NCI-H748 (cell line): ENCODE results near the gene ROR2.
"Not testable (repeated sequence)": the region's sequence is repeated elsewhere in the genome, so short reads cannot be mapped to it uniquely, and the experiment has no call there.

Experiments
- DNase-seq: peaks from one replicate; lab custom pipeline; 2025; ENCODE audit not compliant: unreplicated experiment; lab: John Stamatoyannopoulos, UW

ROR2 gene

DNA sequence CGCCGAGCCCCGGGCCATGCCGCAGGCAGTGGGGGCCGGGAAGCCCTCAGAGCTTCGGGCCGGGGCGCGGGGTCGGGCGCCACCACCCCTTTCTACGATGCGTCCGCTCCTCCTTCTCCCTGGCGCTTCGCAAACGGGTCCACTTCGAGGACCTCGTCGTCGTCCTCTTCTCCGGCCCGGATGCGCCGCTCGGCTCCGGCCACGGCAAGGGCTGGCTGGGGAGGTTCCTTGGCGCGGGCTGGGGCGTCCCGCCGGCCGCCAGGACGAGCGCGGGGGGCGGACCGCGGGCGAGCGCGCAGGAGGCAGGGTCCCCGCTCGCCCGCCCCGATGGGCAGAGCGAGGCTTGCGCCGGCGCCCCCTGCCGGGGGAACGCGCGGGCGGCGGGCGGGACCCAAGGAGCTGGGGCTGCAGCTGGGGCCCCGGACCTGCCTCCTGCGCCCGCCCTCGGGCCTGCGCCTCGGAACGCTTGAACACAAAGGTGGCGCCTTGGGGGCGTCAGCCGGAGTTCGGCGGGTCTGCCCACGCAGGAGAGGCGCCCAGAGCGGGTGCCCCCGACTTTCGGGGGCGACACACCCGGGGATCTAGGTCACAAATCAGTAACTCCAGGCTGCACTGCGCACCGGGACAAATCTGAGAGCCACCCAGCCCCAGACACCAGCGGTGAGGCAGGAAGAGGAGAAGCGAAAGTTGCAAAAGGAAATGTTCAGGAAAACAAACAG, at the start of gene ROR2:
ROR2 (minus strand) TSS at position 283 of the 719 bp plus-strand sequence.
- DNase-seq: peak; percentile 83

DNA sequence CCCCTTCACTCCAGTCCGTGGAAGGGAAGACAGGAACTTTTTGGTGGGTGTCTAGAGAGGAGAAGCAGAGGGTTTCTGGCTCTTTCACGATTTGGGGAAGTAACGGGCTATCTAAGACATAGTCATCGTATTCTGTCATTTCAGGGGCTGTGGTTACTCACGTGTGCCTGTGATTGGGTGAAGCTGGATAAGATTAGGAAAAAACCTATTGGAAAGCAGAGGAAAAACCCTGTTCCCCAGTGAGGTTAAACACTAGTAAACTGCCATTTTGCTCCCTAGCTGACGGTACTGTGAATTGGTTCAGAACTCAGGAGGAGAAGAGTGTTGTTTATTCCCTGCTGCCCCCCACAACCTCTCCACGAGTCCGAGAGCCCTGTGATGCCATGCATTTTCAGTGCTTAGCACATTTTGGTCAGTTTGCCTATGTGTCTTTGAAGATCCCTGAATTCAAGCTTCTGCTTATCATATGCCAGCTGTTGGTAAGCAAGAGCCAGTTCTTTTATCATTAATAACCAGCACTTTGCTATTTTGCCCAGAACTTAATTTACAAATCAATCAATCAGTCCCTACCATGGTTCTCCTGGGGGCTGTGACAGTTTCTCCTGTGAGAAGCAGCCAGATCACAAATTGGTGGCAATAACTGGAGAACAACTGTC, 45.1 kb upstream of the ROR2 start:
- DNase-seq: no peak

DNA sequence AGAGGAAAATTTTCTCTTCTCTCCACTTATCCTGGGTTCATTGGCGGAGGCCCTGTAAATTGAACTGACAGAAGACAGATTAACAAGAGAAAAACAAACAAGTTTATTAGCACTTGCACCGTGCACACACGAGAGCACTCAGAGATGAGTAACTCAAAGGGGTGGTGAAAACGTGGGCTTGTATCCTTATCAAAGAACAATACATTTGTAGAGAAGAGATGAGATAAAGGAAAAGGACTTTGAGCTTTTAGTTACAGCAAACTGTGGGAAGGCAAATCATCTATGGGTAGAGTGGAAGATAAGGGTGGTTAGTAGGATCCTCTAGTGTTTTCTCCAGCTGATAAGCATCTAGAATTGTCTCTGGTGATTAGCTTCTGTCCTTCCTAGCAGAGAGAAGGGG, 44.4 kb upstream of the ROR2 start:
- DNase-seq: no peak

DNA sequence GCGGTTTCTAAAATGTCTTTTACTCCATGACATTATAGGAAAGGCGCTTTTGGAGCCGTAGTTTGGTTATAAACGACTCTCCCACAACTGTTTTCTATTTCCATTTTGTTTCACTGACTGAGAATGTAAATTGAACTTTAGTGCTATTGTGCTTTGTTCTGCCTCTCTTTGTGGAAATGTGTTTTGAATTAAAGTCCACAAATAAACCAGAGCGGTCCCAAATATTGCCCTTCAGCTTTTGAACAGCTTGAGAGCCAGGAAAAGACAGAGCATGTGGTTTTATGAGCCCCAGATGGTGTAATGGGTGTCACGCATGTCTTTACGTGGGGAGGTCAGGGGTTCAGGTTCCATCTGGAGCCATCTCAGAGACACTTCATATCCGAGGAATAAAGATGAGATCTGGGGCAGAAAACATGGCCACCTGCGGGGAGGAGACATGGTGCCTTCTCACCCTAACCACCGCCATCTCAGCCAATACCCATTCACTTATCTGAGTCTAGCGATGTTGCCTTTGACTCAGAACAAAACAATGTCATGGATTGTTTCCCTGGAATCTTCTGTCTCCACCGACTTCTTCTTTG, 42.5 kb upstream of the ROR2 start:
- DNase-seq: no peak

DNA sequence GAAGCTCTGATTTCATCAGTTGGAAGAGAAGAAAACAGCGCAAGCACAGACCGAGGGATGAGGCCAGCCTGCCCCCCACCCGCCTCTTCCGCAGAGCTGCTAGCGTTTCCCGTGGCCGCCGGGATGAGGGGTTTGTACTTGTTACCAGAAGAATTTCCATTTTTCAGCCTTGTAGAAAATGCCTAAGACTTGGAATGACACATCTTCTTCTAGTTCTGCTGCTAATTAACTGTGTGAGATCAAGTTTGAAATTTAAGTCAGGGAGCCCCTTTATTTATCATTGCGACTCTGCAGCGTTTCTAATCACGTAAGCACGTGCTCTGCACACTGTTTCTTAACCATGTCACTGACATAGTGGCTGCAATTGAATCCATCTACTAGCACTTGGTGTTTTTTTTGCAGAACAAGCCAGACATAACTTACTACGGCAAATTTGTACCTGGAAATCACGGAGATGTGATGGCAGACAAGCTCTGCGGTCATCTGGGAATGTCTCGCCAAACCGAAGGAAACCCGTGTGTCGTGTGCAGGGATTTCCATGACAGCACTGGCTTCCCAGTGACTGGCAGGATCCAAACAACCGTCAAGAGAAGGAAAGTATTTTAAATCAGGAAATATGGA, 41.8 kb upstream of the ROR2 start:
- DNase-seq: no peak

DNA sequence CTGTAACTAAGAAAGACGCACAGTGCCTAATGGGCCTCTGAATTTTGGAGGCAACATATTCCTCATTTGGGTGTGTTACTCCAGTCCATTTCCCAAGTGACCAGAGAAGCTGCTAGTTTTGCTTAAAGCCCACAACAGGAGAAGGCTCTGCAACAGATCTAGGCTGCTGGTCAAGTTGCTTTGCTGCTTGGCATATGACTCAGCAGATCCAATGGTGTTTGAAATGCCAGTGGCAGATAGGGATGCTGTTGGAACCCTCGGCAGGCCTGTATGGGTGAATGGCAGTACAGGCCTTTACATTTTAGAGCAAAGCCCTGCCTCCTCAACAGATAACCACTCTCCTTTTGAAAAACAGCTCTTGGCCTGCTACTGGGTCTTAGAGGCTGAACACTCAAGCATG, 36.2 kb upstream of the ROR2 start:
- DNase-seq: no peak

DNA sequence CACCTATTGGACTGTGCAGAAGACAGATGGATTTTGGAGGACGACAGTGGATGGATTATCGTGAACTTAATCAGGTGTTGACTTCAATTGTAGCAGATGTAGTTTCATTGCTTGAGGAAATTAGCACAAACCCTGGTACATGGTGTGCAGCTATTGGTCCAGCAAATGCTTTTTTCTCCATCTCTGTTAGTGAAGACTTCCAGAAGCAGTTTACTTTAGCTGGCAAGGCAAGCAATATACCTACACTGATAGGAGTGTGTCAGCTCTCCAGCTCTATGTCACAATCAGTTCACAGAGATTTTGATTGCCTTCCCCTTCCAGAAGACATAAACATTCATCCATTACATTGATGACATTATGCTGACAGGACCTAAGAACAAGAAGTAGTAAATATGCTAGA, 35.7 kb upstream of the ROR2 start:
- DNase-seq: no peak

DNA sequence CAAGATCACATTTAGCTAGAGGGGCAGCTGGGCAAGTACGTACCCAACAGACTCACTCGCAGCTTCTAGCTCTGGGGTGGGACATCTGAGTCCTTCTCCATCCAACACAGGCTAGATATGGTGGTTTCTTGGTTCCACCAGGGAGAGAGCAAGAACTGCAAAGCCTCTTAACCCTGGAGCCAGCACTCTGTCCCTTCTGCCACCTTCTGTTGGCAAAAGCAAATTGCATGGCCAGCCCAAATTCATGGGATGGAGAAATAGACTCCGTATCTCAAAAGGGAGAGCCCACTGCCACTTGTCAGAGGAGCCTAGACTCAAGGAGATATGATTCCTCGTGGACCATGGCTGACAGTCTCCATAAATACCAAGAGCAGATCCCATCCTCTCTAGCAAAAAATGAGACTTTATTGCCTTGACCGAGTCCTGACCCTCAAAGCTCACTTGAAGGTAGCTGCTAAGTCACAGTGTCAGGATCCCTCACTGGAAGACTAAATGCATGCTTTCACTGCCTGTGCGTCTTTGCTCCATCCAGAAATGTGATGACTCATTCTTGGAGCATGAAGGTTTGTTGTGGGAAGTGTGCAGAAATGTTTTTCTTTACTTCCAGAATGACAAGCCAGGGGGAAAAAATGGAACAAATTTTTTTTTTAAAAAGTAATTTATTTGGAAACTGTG, 28.8 kb upstream of the ROR2 start:
- DNase-seq: peak; percentile 50

DNA sequence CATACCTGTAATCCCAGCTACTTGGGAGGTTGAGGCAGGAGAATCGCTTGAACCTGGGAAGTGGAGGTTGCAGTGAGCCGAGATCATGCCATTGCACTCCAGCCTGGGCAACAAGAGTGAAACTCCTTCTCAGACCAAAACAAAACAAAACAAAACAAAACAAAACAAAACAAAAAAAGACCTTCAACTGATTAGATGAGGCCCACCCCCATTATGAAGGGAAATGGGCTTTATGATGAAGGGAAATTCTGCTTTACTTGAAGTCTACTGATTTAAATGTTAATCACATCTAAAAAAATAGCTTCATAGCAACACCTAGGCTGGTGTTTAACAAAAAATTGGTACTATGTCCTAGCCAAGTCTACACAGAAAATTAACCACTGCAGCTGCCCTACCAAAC, 25.2 kb upstream of the ROR2 start:
- DNase-seq: not testable (repeated sequence)

DNA sequence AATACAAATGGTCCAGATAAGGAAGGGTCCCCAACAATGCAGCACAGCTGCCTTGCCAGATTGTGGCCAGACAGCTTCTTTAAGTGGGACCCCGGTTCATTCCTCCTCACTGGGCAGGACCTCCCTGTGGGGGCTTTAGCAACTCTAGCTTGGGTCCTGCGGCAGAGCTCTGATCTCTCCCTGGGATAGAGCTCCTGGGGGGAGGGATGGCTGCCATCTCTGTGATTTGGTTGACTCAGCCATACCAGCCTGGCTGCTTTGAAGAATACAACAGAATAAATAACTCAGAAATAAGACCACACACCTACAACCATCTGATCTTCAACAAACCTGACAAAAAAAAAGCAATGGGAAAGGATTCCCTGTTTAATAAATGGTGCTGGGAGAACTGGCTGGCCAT, 22.7 kb upstream of the ROR2 start:
- DNase-seq: no peak

DNA sequence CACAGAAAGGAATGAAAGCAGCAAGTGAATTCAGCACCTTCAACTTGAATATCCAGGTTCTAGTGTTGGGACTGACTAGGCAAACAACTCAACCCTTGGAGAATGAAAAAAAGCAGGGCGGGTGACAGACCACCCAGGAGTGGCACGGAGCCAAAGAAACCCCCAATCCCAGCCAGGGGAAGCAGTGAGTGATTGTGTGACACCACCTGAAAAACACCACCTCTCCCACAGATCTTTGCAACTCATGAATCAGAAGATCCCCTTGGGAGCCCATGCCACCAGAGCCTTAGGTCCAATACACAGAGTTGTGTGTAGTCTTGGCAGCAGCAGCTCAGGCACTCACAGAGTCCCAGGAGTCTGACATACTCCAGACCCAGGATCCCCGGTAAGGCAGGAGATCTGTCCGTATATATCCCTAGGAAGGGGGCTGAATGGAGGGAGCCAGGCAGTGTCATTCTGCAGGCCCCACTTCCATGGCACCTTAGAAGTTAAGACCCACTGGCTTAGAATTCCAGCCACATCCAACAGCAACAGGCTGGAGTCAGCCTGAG, 22.1 kb upstream of the ROR2 start:
- no peak for DNase-seq

DNA sequence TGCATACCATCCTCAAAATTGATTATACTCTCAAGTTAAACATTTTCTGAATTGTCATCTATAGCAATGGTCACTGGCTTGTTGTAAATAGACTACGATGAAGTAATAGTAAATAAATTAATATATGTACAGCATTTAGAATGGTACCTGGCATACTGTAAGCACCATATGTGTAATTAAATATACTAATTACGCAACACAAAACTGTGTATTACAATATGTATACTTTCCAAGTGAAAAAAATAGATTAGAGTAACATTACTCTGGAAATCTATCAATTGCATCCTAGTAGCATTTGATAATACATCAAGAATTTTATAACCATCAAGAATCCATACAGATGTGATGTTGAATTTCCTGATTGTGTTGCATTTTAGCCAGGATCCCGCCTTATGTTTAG, 17.2 kb upstream of the ROR2 start:
- DNase-seq: no peak

DNA sequence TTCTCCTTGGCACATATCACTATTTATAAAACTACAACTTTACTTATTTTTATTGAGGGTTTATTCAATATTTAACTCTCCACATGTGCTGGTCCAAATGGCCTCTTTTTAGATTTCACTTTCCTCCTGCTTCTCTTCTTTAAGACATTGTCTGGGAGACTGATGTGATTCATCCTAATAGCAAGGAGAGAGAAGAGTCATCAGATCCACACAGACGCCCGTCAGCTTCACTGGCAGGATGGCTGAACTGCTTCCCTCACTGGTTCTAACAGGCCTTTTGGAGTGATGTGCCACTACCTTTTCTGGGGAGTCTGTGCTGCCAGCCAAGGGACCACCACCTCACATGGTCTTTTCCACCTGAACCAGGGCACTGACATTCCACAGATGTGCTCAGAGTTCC, 16.5 kb upstream of the ROR2 start:
- DNase-seq: no peak

DNA sequence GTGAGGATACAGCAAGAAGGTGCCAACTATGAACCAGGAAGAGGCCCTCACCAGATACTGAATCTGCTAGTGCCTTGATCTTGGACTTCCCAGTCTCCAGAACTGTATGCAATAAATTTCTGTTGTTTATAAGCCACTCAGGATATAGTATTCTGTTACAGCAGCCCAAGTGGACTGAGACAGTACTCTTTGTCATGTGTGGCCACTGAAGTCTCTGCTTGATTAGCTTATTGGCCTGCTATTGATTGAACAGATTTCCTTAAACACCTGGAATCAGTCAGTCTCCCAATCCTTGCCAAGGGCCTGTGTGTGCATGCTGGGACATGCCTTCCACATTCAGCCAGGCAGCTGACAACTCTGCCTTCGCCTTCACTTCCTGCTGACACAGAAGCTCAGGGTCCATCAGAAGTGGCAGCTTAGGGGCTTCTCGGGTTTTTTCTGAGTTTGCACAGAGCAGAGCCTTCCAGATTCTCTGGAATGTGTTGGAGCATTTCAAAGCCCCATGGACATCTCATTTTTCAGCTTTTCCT, 13.7 kb upstream of the ROR2 start:
- peak; percentile 26 for DNase-seq

DNA sequence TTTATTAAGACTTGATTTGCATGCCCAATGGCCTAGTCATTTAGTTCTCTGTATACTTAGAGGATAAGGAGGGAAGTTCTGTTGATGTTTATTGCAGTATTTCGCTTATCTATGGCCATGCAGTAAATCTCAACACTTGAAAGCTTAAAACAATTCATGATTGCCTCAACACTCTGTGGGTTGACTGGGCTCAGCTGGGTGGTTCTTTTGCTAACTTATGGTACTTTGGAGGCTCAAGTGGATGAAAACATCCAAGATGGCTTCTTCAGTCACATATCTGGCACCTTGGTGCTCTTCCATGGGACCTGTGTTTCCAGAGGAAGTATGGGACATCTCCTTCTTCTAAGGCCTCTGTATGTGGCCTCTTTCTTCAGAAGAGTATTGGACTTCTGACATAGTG, 10.3 kb upstream of the ROR2 start:
- DNase-seq: no peak

DNA sequence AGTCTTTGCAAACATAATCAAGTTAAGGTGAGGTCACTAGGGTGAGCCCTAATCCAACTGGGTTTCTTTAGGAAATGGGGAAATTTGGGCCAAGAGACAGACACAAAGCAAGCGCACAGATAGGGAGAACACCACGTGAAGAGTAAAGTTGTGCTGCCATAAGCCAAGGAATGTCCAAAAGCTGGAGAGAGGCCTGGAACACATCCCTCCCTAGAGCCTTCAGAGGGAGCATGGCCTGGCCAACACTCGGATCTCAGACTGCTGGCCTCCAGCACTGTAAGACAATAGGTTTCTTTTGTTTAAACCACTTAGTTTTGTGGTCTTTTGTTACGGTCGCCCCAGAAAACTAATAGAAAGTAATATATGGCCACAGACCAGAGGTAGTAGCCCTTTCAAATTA, 8.1 kb upstream of the ROR2 start:
- no peak for DNase-seq

DNA sequence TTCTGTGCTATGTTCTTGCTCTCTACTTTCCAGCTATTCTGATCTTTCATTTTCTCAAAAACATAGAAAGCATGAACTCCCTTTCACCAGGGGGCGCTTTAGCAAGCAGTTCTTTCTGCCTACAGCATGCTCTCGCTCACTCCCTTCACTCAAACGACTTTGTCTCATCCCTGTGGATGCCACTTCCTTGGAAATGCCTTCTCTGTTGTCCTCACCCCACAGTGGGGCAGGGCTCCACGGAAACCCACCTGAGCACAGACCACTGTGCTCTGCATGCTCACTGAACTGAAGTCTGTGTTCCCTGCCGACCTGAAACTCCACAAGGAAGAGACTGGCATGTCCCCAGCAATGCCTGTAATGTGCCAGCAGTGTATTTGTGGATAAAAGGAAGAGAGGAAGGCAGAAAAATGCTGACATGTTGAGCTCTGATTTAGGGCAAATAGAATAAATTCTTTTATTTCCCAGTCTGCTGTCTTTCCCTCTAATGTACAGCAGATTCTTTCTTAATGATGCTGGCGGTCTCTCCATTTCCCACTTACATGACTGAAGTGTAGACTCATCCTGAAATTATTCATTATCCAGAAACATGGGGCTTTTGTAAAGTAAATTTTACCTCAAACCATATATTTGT, 4.9 kb upstream of the ROR2 start:
- DNase-seq: peak; percentile 85

DNA sequence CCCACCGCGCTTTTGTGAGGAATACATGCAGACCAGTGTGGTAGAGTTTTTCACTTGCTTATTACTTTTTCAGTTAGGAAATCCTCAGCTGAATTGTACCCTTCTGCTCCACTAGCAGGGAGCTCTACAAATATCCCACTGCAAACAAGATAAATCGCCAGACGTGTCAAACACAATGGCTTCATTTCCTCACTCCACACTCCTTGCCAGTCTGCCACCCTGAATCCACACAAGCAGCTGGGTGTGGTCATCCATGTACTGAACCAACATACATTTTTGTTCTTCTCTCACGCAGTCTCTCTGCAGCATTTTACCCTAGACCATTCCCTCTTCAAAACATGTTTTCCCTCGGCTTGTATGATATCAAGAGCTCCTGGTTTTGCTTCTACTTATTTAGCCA, 3.7 kb upstream of the ROR2 start:
- DNase-seq: peak; percentile 97

DNA sequence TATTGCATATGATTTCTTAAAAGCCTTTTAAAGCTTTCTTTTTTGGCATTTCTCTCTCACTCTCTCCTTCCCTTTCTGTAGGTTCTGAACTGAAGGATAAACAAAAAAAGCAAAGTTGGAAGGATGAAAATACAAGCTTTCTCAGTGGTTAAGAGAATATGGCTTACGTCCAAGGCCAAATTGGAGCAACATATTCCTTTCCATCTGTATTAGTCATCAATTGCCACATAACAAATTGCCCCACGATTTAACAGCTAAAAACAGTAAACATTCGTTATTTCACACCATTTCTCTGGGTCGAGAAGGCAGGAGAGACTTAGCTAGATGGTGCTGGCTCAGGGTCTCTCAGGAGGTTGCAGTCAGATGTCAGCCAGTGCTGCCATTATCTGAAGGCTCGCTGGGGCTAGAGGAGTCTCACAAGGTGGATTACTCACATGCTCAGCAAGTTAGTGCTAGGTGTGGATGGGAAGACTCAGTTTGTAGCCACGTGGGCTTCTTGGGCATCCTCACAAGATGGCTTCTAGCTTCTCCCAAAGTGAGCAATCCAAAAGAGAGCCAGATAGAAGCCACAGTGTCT, 2.0 kb upstream of the ROR2 start:
- DNase-seq: no peak

DNA sequence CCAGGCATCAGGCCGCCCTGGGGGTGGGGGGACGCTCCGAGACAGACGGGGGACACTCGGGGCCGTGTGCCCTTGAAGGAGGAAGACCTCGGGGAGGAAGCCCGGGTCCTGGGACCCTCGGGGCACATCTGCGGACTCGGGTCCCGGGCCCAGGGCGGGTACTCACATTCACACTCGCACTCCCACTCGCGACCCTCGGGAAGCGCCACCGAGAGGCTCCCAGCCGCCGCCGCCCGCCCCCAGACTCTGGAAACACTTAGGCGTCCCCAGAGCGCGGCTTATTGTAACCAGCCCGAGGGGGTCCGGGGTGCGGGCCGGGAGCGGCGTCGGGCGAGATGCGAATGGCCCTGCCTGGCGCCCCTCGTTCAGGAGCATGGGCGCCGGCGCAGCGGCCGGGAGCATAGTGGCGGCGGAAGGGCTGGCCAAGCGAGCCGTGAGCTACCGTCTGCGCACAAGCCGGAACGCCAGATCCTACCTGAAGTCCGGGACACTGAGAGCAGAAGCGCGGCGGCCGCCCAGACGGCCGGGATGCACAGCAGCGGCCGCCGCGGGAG, 559 bp downstream of the ROR2 start:
- DNase-seq: peak; percentile 75
